HepG2 (cell line): ENCODE data around the gene PUS1. TPM values are rescaled to one million over a fixed set of nuclear protein-coding genes. Genes with fewer than 3 reads are reported as not detected.

Experiments
- CCDC6 ChIP-seq: sonication (generic); formaldehyde crosslinking; IDR thresholded peaks from 2 replicates; pipeline ENCODE4 v1.8.1; 2022; ENCODE audit warnings: mild to moderate bottlenecking, missing genetic modification reagents, moderate library complexity
- CSRNP1 ChIP-seq: sonication (generic); formaldehyde crosslinking; IDR thresholded peaks from 2 replicates; pipeline ENCODE4 v1.8.1; 2023; ENCODE audit warnings: mild to moderate bottlenecking, missing genetic modification reagents
- FOSL2 ChIP-seq: sonication (generic); formaldehyde crosslinking; IDR thresholded peaks from 2 replicates; pipeline ENCODE4 v1.4.0; 2020; ENCODE audit warnings: missing genetic modification reagents
- PPARG ChIP-seq: conservative IDR thresholded peaks from 2 replicates; pipeline ENCODE4 v1.6.1; 2016; ENCODE audit warnings: missing biosample characterization, missing genetic modification reagents
- RBFOX2 ChIP-seq: fragments of 200-400 bp; formaldehyde crosslinking; IDR thresholded peaks from 2 replicates; pipeline ENCODE4 v1.6.1; 2017; ENCODE audit warnings: low read depth, mild to moderate bottlenecking, low read length
- SAP130 ChIP-seq: IDR thresholded peaks from 2 replicates; pipeline ENCODE4 v1.6.1; 2016; ENCODE audit warnings: low read depth
- TEAD3 ChIP-seq: optimal IDR thresholded peaks from 2 replicates; pipeline ENCODE3; 2016; ENCODE audit warnings: borderline replicate concordance
- ZBTB33 ChIP-seq: sonication (generic); formaldehyde crosslinking; IDR thresholded peaks from 2 replicates; pipeline ENCODE4 v1.4.0; 2020; ENCODE audit warnings: missing genetic modification reagents
- ZBTB42 ChIP-seq: sonication (generic); formaldehyde crosslinking; IDR thresholded peaks from 2 replicates; pipeline ENCODE4 v1.5.0; 2020; ENCODE audit warnings: mild to moderate bottlenecking, missing genetic modification reagents
- ZBTB46 ChIP-seq: sonication (generic); formaldehyde crosslinking; IDR thresholded peaks from 2 replicates; pipeline ENCODE4 v1.4.0; 2020; ENCODE audit warnings: mild to moderate bottlenecking, missing genetic modification reagents, borderline replicate concordance
- ZBTB7A ChIP-seq: sonication (generic); formaldehyde crosslinking; IDR thresholded peaks from 2 replicates; pipeline ENCODE4 v1.8.0; 2022; ENCODE audit warnings: mild to moderate bottlenecking, missing genetic modification reagents
- ZNF232 ChIP-seq: sonication (generic); formaldehyde crosslinking; IDR thresholded peaks from 2 replicates; pipeline ENCODE4 v1.4.0; 2020; ENCODE audit warnings: missing genetic modification reagents, borderline replicate concordance
- ZNF460 ChIP-seq: sonication (generic); formaldehyde crosslinking; IDR thresholded peaks from 2 replicates; pipeline ENCODE4 v1.5.1; 2020; ENCODE audit warnings: missing genetic modification reagents, mild to moderate bottlenecking, borderline replicate concordance
- ZNF652 ChIP-seq: IDR thresholded peaks from 2 replicates; pipeline ENCODE4 v1.6.1; 2016; ENCODE audit warnings: low read depth, borderline replicate concordance
- polyA plus RNA-seq, 8 experiments: library from polyadenylated mRNA; depleted of rRNA in 3 of 8; stranded (reverse) in 7 of 8; unstranded in 1 of 8; fragments of >200 nt; fragmentation: Illumina TruSeq in 4 of 8; extraction: Trizol in 4 of 8; gene quantifications; 2 replicates each; pipeline versions ENCODE4 v1.2.1 to v1.2.3, GENCODE V29; 2011 to 2016; ENCODE audit warnings: low read depth in 4 of 8, missing spikeins in 1 of 8, mixed read lengths in 1 of 8; ENCODE audit not compliant: insufficient read depth in 1 of 8
- total RNA-seq, 5 experiments: library from RNA; depleted of rRNA; stranded (reverse); fragments of >200 nt; fragmentation: Illumina TruSeq; extraction: Trizol; gene quantifications; 2 replicates each; pipeline ENCODE4 v1.2.3, GENCODE V29; 2016; ENCODE audit warnings: low read depth in 1 of 5
- TF ChIP-seq, protein P1 (sequence below): sonication (generic); formaldehyde crosslinking; IDR thresholded peaks from 2 replicates; pipeline ENCODE4 v1.4.0; 2020; ENCODE audit warnings: low read depth, missing genetic modification reagents

Gene PUS1
- total and polyA plus RNA-seq, 2 of the 13 experiments (the other 11 are each of a cell fraction or from before 2014, with no cell fraction given), result 19.2 to 24.7 TPM

GRCh38 chr12:131896080-131896810 is 32.8 kb upstream of the PUS1 start (continued):
- TF ChIP-seq CCDC6 (peak; percentile 83; the same call in 1 of the 2 replicates), ZBTB46 (0 out of 2 replicates have a peak, but pooled peaks have one; percentile 48), RBFOX2 (peak; percentile 84), ZNF232 (CRISPR knock-in tag) (peak; percentile 43; the same call in 1 of the 2 replicates), ZNF652 (CRISPR knock-in tag) (no peak), CSRNP1 (CRISPR knock-in tag) (peak; percentile 43; the same call in 1 of the 2 replicates), PPARG (CRISPR knock-in tag) (no peak), TEAD3 (CRISPR knock-in tag) (peak; percentile 23), ZBTB42 (CRISPR knock-in tag) (0 out of 2 replicates have a peak, but pooled peaks have one; percentile 51), SAP130 (CRISPR knock-in tag) (peak; percentile 97), ZNF460 (CRISPR knock-in tag) (peak; percentile 39; the same call in 1 of the 2 replicates), FOSL2 (CRISPR knock-in tag) (peak; percentile 44), ZBTB33 (CRISPR knock-in tag) (peak; percentile 28), ZBTB7A (CRISPR knock-in tag) (peak; percentile 56; the same call in 1 of the 2 replicates)
- TF ChIP-seq, protein P1, sequence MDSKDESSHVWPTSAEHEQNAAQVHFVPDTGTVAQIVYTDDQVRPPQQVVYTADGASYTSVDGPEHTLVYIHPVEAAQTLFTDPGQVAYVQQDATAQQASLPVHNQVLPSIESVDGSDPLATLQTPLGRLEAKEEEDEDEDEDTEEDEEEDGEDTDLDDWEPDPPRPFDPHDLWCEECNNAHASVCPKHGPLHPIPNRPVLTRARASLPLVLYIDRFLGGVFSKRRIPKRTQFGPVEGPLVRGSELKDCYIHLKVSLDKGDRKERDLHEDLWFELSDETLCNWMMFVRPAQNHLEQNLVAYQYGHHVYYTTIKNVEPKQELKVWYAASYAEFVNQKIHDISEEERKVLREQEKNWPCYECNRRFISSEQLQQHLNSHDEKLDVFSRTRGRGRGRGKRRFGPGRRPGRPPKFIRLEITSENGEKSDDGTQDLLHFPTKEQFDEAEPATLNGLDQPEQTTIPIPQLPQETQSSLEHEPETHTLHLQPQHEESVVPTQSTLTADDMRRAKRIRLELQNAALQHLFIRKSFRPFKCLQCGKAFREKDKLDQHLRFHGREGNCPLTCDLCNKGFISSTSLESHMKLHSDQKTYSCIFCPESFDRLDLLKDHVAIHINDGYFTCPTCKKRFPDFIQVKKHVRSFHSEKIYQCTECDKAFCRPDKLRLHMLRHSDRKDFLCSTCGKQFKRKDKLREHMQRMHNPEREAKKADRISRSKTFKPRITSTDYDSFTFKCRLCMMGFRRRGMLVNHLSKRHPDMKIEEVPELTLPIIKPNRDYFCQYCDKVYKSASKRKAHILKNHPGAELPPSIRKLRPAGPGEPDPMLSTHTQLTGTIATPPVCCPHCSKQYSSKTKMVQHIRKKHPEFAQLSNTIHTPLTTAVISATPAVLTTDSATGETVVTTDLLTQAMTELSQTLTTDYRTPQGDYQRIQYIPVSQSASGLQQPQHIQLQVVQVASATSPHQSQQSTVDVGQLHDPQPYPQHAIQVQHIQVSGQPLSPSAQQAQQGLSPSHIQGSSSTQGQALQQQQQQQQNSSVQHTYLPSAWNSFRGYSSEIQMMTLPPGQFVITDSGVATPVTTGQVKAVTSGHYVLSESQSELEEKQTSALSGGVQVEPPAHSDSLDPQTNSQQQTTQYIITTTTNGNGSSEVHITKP (CRISPR knock-in tag), result no peak
